Stimulated activated CD8-positive, alpha-beta memory T cell treated with anti-CD3 and anti-CD28 coated beads, Interleukin-4, amount 100 ng/mL, for 4 hours (primary cell): ENCODE results near the gene WAS.
"Not testable (repeated sequence)": the region's sequence is repeated elsewhere in the genome, so short reads cannot be mapped to it uniquely, and the experiment has no call there.

Experiments
- DNase-seq, 2 donors: peaks; one replicate each; pipeline ENCODE4 v3.0.0-alpha.2; 2020; ENCODE audit warnings: low read depth in 2 of 2, low spot score in 1 of 2

Gene WAS

GRCh38 chrX:48683411-48683982 lies at the start of gene WAS:
Gene WAS, plus strand, starts transcription at chrX:48683799. Its CDS starts 55 bp downstream, at chrX:48683854.
- DNase-seq = no peak

- no peak for DNase-seq
Measured at GRCh38 chrX:48636301-48636700, 47.3 kb upstream of the WAS start.

- DNase-seq = no peak
Measured at GRCh38 chrX:48636776-48637175, 46.8 kb upstream of the WAS start.

- DNase-seq = no peak
Measured at GRCh38 chrX:48645669-48646068, 37.9 kb upstream of the WAS start.

GRCh38 chrX:48648336-48648751 lies 35.3 kb upstream of the WAS start:
- DNase-seq = no peak

GRCh38 chrX:48649102-48649501 lies 34.5 kb upstream of the WAS start:
- DNase-seq = no peak

GRCh38 chrX:48652055-48652579 lies 31.5 kb upstream of the WAS start:
- not testable (repeated sequence) for DNase-seq

GRCh38 chrX:48654746-48655145 lies 28.9 kb upstream of the WAS start:
- DNase-seq = not testable (repeated sequence)

GRCh38 chrX:48659686-48660085 lies 23.9 kb upstream of the WAS start:
- DNase-seq = not testable (repeated sequence)

- DNase-seq = no peak
Measured at GRCh38 chrX:48663241-48663640, 20.4 kb upstream of the WAS start.

GRCh38 chrX:48664156-48664555 lies 19.4 kb upstream of the WAS start:
- no peak for DNase-seq

GRCh38 chrX:48665991-48666390 lies 17.6 kb upstream of the WAS start:
- no peak for DNase-seq

- no peak for DNase-seq
Measured at GRCh38 chrX:48666649-48667048, 16.9 kb upstream of the WAS start.

GRCh38 chrX:48667509-48667908 lies 16.1 kb upstream of the WAS start:
- DNase-seq = no peak

GRCh38 chrX:48668187-48668586 lies 15.4 kb upstream of the WAS start:
- not testable (repeated sequence) for DNase-seq

GRCh38 chrX:48676106-48676892 lies 7.3 kb upstream of the WAS start:
- peak; percentile 57 to 79 for DNase-seq

GRCh38 chrX:48676893-48677270 lies 6.7 kb upstream of the WAS start:
- no peak for DNase-seq

- DNase-seq = no peak
Measured at GRCh38 chrX:48677516-48677915, 6.1 kb upstream of the WAS start.

GRCh38 chrX:48680467-48680866 lies 3.1 kb upstream of the WAS start:
- DNase-seq = not testable (repeated sequence)

- DNase-seq = not testable (repeated sequence)
Measured at GRCh38 chrX:48680925-48681324, 2.7 kb upstream of the WAS start.

- DNase-seq = no peak
Measured at GRCh38 chrX:48681539-48682183, 1.9 kb upstream of the WAS start.

GRCh38 chrX:48682795-48683194 lies 804 bp upstream of the WAS start:
- not testable (repeated sequence) for DNase-seq
